GM19463 (cell line): ENCODE results near the gene WASHC4.

ENCODE experiments used
- ATAC-seq: cut with Tn5 transposase; IDR thresholded peaks from one replicate; pipeline ENCODE4 v1.9.1; 2021; ENCODE audit warnings: mild to moderate bottlenecking, moderate library complexity; ENCODE audit not compliant: unreplicated experiment

Gene WASHC4, protein sequence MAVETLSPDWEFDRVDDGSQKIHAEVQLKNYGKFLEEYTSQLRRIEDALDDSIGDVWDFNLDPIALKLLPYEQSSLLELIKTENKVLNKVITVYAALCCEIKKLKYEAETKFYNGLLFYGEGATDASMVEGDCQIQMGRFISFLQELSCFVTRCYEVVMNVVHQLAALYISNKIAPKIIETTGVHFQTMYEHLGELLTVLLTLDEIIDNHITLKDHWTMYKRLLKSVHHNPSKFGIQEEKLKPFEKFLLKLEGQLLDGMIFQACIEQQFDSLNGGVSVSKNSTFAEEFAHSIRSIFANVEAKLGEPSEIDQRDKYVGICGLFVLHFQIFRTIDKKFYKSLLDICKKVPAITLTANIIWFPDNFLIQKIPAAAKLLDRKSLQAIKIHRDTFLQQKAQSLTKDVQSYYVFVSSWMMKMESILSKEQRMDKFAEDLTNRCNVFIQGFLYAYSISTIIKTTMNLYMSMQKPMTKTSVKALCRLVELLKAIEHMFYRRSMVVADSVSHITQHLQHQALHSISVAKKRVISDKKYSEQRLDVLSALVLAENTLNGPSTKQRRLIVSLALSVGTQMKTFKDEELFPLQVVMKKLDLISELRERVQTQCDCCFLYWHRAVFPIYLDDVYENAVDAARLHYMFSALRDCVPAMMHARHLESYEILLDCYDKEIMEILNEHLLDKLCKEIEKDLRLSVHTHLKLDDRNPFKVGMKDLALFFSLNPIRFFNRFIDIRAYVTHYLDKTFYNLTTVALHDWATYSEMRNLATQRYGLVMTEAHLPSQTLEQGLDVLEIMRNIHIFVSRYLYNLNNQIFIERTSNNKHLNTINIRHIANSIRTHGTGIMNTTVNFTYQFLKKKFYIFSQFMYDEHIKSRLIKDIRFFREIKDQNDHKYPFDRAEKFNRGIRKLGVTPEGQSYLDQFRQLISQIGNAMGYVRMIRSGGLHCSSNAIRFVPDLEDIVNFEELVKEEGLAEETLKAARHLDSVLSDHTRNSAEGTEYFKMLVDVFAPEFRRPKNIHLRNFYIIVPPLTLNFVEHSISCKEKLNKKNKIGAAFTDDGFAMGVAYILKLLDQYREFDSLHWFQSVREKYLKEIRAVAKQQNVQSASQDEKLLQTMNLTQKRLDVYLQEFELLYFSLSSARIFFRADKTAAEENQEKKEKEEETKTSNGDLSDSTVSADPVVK

DNA sequence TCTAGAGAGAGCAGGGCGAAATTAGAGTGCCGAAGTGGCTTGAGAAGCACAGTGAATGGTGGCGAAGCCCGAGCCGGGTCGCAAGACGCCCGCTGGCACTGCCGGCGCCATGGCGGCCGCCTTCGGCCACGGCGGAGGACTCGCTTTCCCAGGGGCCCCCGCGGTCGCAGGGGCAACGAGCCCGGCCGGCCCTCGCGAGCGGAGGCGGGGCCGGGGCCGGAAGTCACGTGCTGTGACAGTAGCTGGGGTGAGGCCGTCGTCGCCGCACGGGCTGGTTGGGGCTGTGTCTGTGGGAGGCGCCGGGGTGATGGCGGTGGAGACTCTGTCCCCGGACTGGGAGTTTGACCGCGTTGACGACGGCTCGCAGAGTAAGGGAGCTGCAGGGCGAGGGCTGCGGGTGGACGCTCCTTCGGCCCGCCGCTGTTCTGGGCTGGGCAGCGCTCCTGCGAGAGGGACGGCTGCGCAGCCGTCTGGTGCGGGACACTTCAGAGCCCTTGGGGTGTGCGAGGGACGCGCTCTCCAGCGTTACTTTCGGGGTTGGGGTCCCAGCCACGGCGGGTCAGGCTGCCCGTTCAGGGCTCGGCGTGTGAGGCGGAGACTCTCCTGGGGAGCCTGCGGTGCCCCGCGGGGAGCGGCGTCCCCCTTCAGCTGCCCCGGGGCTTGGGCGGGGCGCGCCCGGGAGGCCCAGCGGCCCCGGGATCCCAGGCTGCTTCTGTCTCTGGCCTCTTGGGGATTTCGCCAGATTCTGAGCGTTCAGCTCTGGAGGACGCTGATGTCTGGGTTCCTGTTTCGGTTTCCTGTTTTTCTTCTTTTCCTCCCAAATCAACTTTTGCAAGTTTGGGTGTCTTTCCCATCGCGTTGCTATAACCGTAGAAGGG lies at the start of gene WASHC4:
TSS of gene WASHC4 (plus strand) at position 238 of the 878 bp plus-strand sequence. CDS start at position 308, 70 bp downstream.
- ATAC-seq = peak; percentile 83

DNA sequence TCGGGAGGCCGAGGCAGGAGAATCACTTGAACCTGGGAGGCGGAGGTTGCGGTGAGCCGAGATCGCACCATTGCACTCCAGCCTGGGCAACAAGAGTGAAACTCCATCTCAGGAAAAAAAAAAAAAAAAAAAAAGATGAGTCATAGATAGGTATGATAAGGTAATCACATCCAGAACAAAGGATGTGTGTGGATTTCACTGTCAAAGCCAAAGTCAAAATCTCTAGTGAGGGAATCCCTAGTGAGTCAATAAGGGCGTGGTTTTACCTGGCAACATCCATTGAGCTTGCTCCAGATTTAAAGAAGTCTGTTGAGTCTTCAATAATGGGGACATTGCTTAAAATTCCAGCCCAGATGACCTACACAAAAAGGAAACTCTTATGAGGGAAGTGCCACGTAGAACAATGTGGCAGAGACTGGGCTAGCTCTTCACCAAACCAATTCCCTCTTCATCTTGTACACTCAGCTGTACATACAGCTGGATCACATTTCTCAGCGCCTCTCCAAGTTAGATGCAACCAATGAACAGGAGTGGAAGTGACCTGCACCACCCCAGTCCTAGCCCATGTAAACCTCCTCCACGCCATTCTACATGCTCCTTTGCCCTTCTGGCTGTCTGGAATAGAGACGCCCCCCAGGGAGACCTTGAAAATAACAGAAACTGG lies 46.7 kb upstream of the WASHC4 start:
- ATAC-seq = no peak

DNA sequence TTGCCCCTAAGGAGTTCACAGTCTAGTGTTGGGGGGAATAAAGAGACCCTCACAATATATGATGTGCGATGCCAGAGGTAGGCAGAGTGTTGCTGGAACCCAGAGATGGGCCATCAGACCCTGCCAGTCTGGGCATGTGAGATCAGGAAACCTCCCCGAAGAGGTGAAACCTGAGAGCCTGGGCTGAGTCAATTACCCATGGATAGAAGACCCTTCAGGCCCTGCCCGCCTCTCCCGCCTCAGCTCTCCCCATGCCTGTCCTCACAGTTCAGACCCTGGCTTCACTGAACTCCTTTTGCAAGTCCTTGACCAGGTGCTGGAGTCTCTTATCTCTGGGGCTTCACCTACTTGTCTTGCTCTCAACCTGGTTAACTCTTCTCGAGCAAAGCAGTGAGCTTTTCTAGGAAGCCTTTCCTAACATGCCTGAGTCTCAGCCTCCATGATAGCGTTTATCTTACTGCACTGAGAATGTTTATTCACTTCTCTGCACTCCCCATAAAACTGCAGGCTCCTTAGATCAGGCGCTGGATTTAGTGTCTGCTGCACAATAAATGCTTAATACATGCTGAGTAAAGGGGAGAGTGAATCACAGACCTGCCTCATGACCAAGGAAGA lies 42.9 kb upstream of the WASHC4 start:
- no peak for ATAC-seq

DNA sequence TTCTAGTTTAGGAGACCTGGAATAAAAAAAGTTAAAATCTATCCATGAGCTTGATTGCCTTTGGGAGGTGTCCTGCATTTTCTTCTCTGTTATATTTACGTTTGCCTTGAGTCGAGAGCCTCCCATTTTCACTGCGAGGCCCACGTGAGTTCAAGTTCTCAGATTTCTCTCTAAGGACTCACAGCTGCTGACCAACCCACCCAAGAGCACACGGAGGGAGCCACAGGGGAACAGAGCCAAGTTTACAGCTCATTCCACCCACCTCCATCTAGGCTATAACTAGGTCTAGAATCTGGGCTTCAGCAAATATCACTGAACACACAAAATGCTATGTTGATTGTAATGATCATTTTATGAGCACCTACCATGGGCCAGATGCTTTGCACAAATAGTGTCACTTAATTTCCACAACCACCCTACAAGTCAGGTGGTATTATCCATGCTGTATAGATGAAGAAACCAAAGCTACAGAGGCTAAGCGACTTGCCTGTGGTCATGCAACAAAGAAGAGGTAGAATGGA lies 40.0 kb upstream of the WASHC4 start:
- no peak for ATAC-seq

DNA sequence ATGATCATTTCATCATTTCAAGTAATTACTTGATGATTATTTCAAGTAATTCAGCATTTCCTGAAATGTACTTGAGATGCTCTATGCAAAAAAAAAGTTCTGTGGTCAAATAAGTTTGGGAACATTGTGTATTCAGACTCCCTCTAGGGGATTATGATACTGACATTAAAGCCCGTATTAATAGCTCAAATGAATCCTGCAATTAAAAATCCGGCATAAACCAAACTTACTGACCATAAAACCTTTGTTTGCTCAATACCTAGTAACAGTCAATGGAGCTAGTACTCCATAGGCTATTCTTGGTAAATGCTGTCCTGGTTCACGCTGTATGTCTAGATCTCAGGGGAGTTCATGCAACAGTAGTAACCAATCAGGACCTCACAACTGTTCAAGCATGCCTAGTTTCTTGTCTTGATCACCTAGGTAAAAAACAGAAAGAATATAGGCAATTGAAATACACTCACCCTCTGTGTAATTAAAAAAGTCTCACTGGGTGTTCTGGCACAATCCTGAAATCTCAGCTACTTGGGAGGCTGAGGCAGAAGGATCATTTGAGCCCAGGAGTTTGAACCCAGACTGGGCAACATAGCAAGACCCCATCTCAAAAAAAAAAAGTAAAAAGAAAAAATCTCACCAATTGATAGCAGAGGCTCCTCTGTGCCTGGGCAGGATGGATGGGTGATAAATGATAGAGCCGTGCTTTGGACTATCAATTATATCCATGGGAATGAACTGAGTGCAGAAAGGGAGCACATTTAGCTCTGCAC lies 37.4 kb upstream of the WASHC4 start:
- ATAC-seq = no peak

DNA sequence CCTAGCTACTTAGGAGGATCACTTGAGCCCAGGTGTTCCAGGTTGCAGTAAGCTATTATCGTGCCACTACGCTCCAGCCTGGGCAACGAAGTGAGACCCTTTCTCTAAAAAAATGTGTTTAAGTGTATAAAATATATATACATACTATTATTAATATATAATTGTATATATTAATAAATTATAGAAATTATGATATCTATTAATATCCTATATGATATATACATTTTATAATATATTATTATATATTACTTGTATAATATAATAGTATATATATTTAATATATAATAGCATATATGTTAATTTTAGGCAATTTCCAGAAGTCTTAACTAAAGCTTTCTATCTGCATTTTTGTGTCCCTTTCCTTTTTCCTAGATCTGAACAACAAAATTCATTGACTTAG lies 35.5 kb upstream of the WASHC4 start:
- no peak for ATAC-seq

DNA sequence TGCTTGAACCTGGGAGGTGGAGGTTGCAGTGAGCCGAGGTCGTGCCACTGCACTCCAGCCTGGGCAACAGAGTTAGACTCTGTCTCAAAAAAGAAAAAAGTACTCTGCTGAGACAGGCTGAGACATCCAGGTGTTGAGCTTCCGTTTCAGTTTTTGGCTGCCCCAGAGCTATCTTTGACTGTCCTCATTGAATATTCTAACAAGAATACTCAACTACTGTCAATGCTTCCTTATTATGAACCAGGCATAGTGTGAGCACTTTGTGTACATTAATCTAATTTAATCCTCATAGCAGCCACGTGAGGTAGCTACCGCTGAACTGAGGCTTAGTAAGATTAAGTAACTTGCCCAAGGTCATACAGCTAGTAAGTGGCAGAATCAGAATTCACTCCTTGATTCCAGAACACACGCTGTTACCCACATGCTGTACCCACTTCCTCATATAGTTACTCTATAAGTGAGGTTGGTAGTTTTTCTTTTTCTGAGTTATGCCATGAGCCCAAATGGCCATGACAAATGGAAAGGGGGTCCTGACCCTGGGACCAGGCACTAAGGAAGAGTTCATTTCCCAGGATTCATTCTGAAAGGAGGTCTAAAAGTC lies 34.5 kb upstream of the WASHC4 start:
- ATAC-seq = no peak

DNA sequence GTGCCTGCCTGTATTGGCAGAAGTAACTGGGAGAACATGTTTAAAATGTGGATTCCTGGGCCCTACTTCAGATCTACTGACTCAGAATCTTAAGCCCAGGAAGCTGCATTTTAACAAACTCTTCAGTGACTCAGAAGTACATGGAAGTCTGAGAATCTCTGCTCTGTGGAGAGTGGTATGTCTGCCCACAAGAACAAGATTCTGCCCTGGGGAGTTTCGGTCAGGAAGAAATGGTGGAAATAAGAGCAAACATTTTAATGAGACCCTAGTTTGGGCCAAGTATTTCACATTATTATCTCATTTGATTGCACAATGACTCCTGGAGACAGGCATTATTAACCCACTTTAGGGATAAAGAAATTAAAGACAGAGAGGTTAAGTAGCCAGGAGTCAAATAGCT lies 31.4 kb upstream of the WASHC4 start:
- no peak for ATAC-seq

DNA sequence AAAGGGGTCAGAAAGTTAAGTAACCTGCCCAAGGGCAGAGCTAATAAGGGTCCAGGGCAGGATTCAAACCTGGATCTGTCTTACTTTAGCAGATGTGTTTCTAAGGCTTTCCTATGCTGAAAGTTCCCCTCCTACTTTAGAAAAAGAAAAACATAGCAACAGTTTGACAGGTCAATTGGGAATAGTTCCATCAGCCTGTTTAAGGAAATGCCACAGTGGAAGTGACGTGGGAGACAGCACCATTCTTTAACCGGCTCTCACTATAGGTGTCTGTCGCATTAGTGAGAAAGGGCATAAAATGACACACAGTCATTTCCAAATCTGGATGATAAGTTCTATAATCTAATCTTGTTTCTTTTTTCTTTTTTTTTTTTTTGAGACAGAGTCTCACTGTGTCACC lies 30.6 kb upstream of the WASHC4 start:
- no peak for ATAC-seq

DNA sequence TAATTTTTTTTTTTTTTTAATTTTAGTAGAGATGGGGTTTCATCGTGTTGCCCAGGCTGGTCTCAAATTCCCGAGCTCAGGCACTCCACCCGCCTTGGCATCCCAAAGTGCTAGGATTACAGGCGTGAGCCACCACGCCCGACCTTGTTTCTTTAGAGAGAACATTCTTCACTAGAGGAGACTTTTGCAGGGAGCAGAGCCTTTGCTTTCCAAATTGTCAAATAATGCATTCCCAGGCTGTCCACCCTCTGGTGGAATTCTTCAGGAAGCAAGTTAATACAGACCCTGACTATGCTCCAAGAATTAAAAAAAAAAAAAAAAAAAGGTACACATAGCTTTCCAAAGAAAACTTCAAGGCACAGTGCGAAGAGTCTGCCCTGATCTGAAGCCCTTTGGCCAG lies 30.1 kb upstream of the WASHC4 start:
- ATAC-seq = no peak

DNA sequence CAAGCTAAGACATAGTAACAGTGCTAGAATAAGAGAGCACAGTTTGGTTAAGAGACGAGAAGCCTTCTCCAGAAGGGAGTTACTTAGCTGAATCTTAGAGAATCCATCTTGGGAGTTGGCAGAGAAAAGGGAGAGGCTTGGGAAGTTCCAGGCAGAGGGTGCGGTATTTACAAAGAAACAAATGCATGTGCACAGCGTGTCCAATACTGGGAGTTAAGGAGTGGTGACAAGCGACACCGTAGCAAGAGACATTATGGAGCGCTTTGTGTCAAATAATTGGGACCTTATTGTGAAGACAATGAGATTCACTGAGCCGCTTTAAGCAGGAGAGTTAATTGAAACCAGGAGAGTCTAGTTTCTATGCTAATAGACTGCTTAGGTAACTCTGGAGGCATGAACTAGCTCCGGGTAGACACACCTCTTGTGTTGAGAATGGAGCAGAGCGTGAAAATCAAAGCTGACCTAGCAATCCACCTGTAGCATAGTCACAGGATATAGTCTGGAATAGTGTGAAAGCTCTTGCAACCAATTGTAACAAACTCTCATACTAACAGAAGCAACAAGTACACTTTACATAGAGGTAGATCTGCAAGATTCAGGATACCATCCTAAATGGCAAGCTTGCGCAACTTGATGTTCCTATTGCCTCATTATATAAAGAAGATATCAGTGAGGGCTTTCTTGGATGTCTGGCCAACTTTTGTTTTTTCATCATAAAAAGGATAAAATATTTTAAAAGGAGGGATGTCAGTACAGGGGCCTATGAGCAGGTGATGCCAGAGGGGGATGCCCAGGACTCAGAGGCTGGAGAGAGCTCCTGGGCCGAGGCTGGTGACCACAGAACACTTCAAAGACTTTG lies 28.6 kb upstream of the WASHC4 start:
- no peak for ATAC-seq

DNA sequence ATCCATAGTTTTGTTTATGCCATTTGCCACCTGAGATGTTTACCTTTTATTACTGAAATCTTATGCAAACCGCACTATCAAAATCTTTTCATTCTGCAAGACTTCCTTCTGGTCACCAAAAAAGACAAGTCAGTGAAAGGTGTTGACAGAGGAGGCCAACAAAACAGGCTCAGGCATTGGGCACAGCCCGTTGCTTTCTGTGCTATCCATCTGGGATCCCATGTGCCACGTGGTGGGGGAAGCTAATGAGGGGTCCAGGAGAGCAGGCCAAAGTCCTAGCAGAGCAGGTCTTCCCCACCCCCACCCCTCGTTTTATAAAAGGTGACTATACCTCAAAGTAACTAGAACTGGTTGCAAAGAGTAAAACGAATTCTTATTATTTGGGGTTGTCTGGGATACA lies 24.5 kb upstream of the WASHC4 start:
- ATAC-seq = no peak

DNA sequence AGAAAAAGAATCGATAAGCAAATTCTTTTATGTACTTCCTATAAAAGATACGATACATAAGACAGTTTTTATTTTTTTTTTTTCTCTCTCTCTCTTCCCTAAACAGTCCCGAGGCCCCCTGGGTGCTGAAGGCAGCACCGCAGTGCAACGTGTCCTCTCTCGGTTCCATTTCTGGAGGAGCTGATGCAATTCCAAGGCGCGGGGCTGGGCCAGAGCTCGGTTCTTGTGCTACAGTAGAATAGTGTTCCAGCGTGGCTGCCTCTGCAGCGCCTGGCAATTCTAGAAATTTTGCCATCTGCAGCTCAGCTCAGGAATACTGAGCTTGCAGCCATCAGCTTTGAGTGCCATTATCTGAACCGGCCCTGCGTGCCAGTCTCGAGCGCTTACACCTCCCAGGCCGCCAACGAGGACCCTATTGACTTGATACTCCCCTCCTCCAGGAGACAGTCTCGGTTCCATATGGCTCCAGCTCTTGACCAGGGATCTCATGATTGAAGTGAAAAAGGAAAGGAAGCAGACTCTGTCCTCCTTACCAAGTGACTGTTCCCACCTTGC lies 23.9 kb upstream of the WASHC4 start:
- peak; percentile 25 for ATAC-seq

DNA sequence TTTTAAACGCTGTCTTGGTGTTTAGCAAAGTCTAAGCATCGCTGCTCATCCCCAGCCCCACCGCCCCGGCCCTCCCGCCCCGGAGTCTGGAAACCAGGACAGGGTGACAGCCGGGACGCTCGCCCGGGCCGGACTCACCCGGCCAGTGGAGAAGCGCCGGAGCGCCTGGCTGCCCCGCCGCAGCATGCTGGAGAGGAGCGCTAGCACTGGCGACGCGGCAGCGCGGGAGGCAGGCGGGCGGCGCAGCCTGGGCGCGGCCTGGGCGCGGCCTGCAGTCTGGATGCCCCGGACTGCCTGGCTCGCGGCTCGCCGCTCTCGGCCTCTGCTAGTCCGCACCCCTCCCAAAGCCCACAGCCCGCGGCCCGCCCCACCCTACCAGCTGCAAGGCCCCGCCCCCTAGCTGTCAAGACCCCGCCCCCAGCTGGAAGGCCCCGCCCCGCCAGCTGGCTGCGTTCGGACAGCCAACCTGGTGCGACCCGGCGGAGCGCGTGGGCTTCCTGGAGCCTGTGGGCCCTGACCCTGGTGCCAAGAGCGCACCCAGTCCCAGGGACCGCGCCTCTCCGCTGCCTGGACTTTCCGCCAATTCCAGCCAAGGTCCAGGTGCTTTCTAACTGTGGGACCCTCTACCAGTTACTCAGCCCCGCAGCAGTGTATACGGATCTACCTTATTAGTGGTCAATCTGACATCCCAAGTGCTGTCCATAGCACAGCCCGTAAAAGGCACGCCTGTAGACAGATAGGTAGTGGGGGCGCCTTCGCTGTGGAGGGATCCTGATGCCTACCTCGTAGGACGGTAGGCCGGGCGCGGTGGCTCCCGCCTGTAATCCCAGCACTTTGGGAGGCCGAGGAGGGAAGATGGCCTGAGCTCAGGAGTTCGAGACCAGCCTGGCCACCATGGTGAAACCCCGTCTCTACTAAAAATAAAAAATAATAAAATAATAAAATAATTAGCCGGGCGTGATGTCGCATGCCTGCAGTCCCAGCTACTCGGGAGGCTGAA lies 23.0 kb upstream of the WASHC4 start, which contains the start of gene ALDH1L2:
TSS of gene ALDH1L2 (minus strand) at position 208 of the 1,000 bp plus-strand sequence. CDS start at position 186, 22 bp downstream.
- ATAC-seq = peak; percentile 93

DNA sequence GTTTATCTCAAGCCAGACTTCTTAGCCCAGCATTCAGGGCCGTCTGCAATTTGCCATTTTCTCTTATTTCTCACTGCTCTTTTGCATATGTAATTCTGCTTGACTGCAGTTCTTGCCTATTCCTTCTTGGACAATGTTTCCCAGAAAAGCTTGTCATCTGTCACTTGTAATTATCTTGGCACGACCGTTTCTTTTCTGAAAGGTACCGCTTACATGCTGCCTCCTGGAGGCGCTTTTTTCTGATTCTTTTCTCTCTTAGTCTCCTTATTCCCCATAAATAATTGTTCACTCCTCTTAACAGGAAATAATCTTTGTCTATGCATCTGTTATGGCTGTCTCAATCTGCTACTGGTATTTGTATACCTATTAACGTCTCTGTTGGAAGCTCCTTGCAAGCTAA lies 22.0 kb upstream of the WASHC4 start:
- ATAC-seq = no peak
